K562 (cell line): ENCODE data around the gene RBP3. TPM values are rescaled to one million over a fixed set of nuclear protein-coding genes. Genes with fewer than 3 reads are reported as not detected.

Source experiments
- ATAC-seq: fragments of 200-7000 bp; cut with Tn5 transposase; 3 replicates; pipeline ENCODE4 v1.9.1; 2020; ENCODE audit warnings: moderate library complexity
- BruUV-seq: library from RNA; stranded (reverse); fragments of 400-500 nt; replicated peaks from 2 replicates; lab custom pipeline; 2021; lab: Mats Ljungman, UMichigan
- CTCF ChIA-PET: fragments of 300-600 bp; formaldehyde crosslinking; extraction: SDS; loops from one replicate; lab custom pipeline; 2021; ENCODE audit warnings: low intra/inter-chr PET ratio; lab: Yijun Ruan, JAX
- POLR2A ChIA-PET: fragments of 300-600, 350-650 bp; sonication (Branson Sonifier 250); formaldehyde crosslinking; extraction: SDS; loops from one replicate; lab custom pipeline; 2021; ENCODE audit warnings: antibody characterized with exemption, inconsistent platforms; lab: Yijun Ruan, JAX
- DNase-seq, 4 experiments: peaks; one replicate each; pipeline versions ENCODE4 v3.0.0 to v3.0.0-alpha.2; 2011 to 2018; ENCODE audit warnings: low spot score in 3 of 4, mixed read lengths in 3 of 4; ENCODE audit errors: extremely low read depth in 1 of 4
- FAIRE-seq: peaks from 2 replicates; lab custom pipeline; 2011; peaks lifted over from hg19 to GRCh38; lab: Jason Lieb, UNC
- H2AFZ ChIP-seq: 2 replicates; pipeline ENCODE4 v1.6.0; 2011; ENCODE audit warnings: low read depth, low read length, control low read depth, inconsistent platforms
- H3K27ac ChIP-seq: fragments of 200-600 bp; 3 replicates; pipeline ENCODE4 v1.8.0; 2011; ENCODE audit warnings: low read depth, mild to moderate bottlenecking, control low read depth, inconsistent platforms, low read length, moderate library complexity, mixed read lengths; ENCODE audit errors: extremely low read depth
- H3K27me3 ChIP-seq, 2 experiments: fragments of 300-600 bp in 1 of 2; 2 replicates in 1 of 2; 3 replicates in 1 of 2; pipeline versions ENCODE4 v1.6.0 to v1.8.0; 2011; ENCODE audit warnings: inconsistent platforms in 2 of 2, low read length in 2 of 2, mild to moderate bottlenecking in 1 of 2, mixed read lengths in 1 of 2, moderate library complexity in 1 of 2; ENCODE audit not compliant: control insufficient read depth in 2 of 2, insufficient read depth in 2 of 2
- H3K36me3 ChIP-seq: fragments of 300-600 bp; 3 replicates; pipeline ENCODE4 v1.8.0; 2011; ENCODE audit warnings: mild to moderate bottlenecking, low read length, inconsistent platforms; ENCODE audit not compliant: control insufficient read depth, insufficient read depth
- H3K4me1 ChIP-seq, 2 experiments: fragments of 200-600 bp in 1 of 2; replicated peaks in 1 of 2; 2 replicates in 1 of 2; 3 replicates in 1 of 2; pipeline versions ENCODE4 v1.5.1 to v1.8.0; 2011; ENCODE audit warnings: inconsistent platforms in 2 of 2, low read length in 2 of 2, mild to moderate bottlenecking in 1 of 2, mixed read lengths in 1 of 2, moderate library complexity in 1 of 2; ENCODE audit not compliant: control insufficient read depth in 2 of 2, insufficient read depth in 2 of 2
- H3K4me2 ChIP-seq: 2 replicates; pipeline ENCODE4 v1.6.1; 2011; ENCODE audit warnings: low read length, control low read depth, inconsistent platforms, mixed read lengths; ENCODE audit not compliant: insufficient read depth
- H3K4me3 ChIP-seq: fragments of 200-600 bp; sonication (generic), shearing (Covaris generic); 2 replicates; pipeline ENCODE4 v1.5.1; 2016; ENCODE audit warnings: control low read depth, inconsistent platforms
- H3K79me2 ChIP-seq: fragments of 200-600 bp; 3 replicates; pipeline ENCODE4 v1.8.0; 2011; ENCODE audit warnings: low read length, inconsistent platforms; ENCODE audit not compliant: control insufficient read depth, insufficient read depth
- H3K9ac ChIP-seq, 2 experiments: 2 replicates each; pipeline versions ENCODE4 v1.6.0 to v1.6.1; 2011; ENCODE audit warnings: low read depth in 2 of 2, low read length in 2 of 2, control low read depth in 1 of 2, inconsistent platforms in 1 of 2, mild to moderate bottlenecking in 1 of 2, mixed read lengths in 1 of 2; ENCODE audit not compliant: insufficient read depth in 1 of 2
- H3K9me1 ChIP-seq: one replicate; pipeline ENCODE4 v1.6.0; 2011; ENCODE audit warnings: inconsistent platforms, mild to moderate bottlenecking, low read length, moderate library complexity; ENCODE audit not compliant: control insufficient read depth, insufficient read depth
- H3K9me3 ChIP-seq: replicated peaks from 2 replicates; pipeline ENCODE4 v1.5.1; 2011; ENCODE audit warnings: low read depth, low read length, inconsistent platforms; ENCODE audit not compliant: control insufficient read depth, insufficient read depth
- H4K20me1 ChIP-seq: replicated peaks from 2 replicates; pipeline ENCODE4 v1.6.1; 2011; ENCODE audit warnings: low read length, inconsistent platforms, mixed read lengths; ENCODE audit not compliant: control insufficient read depth, insufficient read depth
- ARHGAP35 ChIP-seq: fragments of 450-650 bp; IDR thresholded peaks from 2 replicates; pipeline ENCODE4 v1.6.1; 2018; ENCODE audit not compliant: partially characterized antibody
- ARID1B ChIP-seq: fragments of 450-650 bp; IDR thresholded peaks from 2 replicates; pipeline ENCODE4 v1.6.1; 2016; ENCODE audit warnings: antibody characterized with exemption, mild to moderate bottlenecking, inconsistent platforms
- ELF2 ChIP-seq: fragments of 250-450 bp; sonication (Bioruptor Pico); IDR thresholded peaks from 2 replicates; pipeline ENCODE4 v1.5.0; 2021; ENCODE audit warnings: mild to moderate bottlenecking
- FOXK2 ChIP-seq, 2 experiments: fragments of 450-650 bp; IDR thresholded peaks in 1 of 2; conservative IDR thresholded peaks in 1 of 2; 2 replicates each; pipeline ENCODE4 v1.6.1; 2016; ENCODE audit warnings: low read depth in 2 of 2, mild to moderate bottlenecking in 1 of 2
- GABPA ChIP-seq: fragments of 200-800 bp; sonication (Bioruptor generic); conservative IDR thresholded peaks from 2 replicates; pipeline ENCODE4 v1.6.1; 2016; ENCODE audit warnings: low read depth, missing genetic modification characterization, missing compliant biosample characterization
- GABPB1 ChIP-seq: sonication (generic); formaldehyde crosslinking; IDR thresholded peaks from 2 replicates; pipeline ENCODE4 v1.8.0; 2022; ENCODE audit warnings: mild to moderate bottlenecking, missing genetic modification reagents
- KAT7 ChIP-seq: sonication (generic); formaldehyde crosslinking; IDR thresholded peaks from 2 replicates; pipeline ENCODE4 v1.8.0; 2022; ENCODE audit warnings: missing genetic modification reagents, mild to moderate bottlenecking, borderline replicate concordance
- MAFG ChIP-seq: fragments of 450-650 bp; conservative IDR thresholded peaks from 2 replicates; pipeline ENCODE4 v1.6.1; 2016; ENCODE audit warnings: missing genetic modification characterization, missing compliant biosample characterization
- MEIS2 ChIP-seq: fragments of 450-650 bp; IDR thresholded peaks from 2 replicates; pipeline ENCODE4 v1.6.1; 2014; ENCODE audit warnings: mild to moderate bottlenecking; ENCODE audit not compliant: partially characterized antibody
- NR1H2 ChIP-seq: sonication (generic); formaldehyde crosslinking; IDR thresholded peaks from 2 replicates; pipeline ENCODE4 v1.4.0; 2020; ENCODE audit warnings: mild to moderate bottlenecking, missing genetic modification reagents
- RBBP5 ChIP-seq: fragments of 200-600 bp; sonication (generic); IDR thresholded peaks from 2 replicates; pipeline ENCODE4 v1.6.1; 2012; ENCODE audit warnings: borderline replicate concordance, mild to moderate bottlenecking, low read length, control low read depth, inconsistent platforms; ENCODE audit not compliant: insufficient read depth, poor library complexity, severe bottlenecking
- RCOR1 ChIP-seq, 2 experiments: IDR thresholded peaks; 2 replicates each; pipeline ENCODE4 v1.6.1; 2012; ENCODE audit warnings: low read depth in 2 of 2, low read length in 2 of 2, borderline replicate concordance in 1 of 2, improper control_type of control experiment in 1 of 2
- SLC30A9 ChIP-seq: fragments of 250-450 bp; sonication (Bioruptor Pico); IDR thresholded peaks from 2 replicates; pipeline ENCODE4 v1.8.0; 2022; ENCODE audit warnings: mild to moderate bottlenecking, moderate library complexity
- SREBF2 ChIP-seq: sonication (generic); formaldehyde crosslinking; IDR thresholded peaks from 2 replicates; pipeline ENCODE4 v1.4.0; 2020; ENCODE audit warnings: mild to moderate bottlenecking, missing genetic modification reagents
- STAT5B ChIP-seq: fragments of 250-450 bp; sonication (Bioruptor Pico); IDR thresholded peaks from 2 replicates; pipeline ENCODE4 v1.8.0; 2021; ENCODE audit warnings: mild to moderate bottlenecking, inconsistent platforms
- TAF9B ChIP-seq: fragments of 450-650 bp; IDR thresholded peaks from 2 replicates; pipeline ENCODE4 v1.6.1; 2018; ENCODE audit warnings: mild to moderate bottlenecking; ENCODE audit not compliant: partially characterized antibody
- TCF15 ChIP-seq: fragments of 250-450 bp; sonication (Bioruptor Pico); IDR thresholded peaks from 2 replicates; pipeline ENCODE4 v1.8.0; 2022; ENCODE audit warnings: moderate library complexity, mild to moderate bottlenecking, inconsistent platforms
- THRA ChIP-seq: fragments of 450-650 bp; IDR thresholded peaks from 2 replicates; pipeline ENCODE4 v1.6.1; 2017; ENCODE audit warnings: mild to moderate bottlenecking, moderate library complexity
- TRIM24 ChIP-seq, 2 experiments: fragments of 450-650 bp; IDR thresholded peaks; 2 replicates each; pipeline ENCODE4 v1.6.1; 2016
- ZBTB8A ChIP-seq: fragments of 450-650 bp; IDR thresholded peaks from 2 replicates; pipeline ENCODE4 v1.6.1; 2018; ENCODE audit warnings: mild to moderate bottlenecking, moderate library complexity; ENCODE audit not compliant: partially characterized antibody
- ZNF217 ChIP-seq: sonication (generic); formaldehyde crosslinking; IDR thresholded peaks from 2 replicates; pipeline ENCODE4 v1.8.0; 2022; ENCODE audit warnings: mild to moderate bottlenecking, missing genetic modification reagents
- ZNF57 ChIP-seq: fragments of 450-650 bp; formaldehyde crosslinking; IDR thresholded peaks from 2 replicates; pipeline ENCODE4 v1.4.0; 2020; ENCODE audit warnings: mild to moderate bottlenecking, moderate library complexity
- WGBS: fragments of 100-300 bp; shearing (Covaris generic); methylation state at CpG from one replicate; pipeline ENCODE4 v1.1.6; 2016; ENCODE audit warnings: low coverage, mixed read lengths; ENCODE audit not compliant: insufficient coverage; ENCODE audit errors: missing lambda C conversion rate; 5-methylcytosine and 5-hydroxymethylcytosine counted together
- in situ Hi-C: fragments of 300-500 bp; cut with MboI; formaldehyde crosslinking; loops from 4 replicates; pipeline ENCODE4 v1.15.0; 2018; ENCODE audit warnings: inconsistent platforms, mixed read lengths
- intact Hi-C: fragments of 100-400 bp; cut with micrococcal nuclease; formaldehyde crosslinking; loops from 2 replicates; pipeline ENCODE4 v1.14.2; 2022
- polyA plus RNA-seq, 8 experiments: library from polyadenylated mRNA; depleted of rRNA in 4 of 8; stranded (reverse) in 5 of 8; unstranded in 3 of 8; fragments of >200 nt; fragmentation: Nextera tagmentation in 2 of 8; fragmentation: Illumina TruSeq in 1 of 8; extraction: Ambion mirVana in 2 of 8; extraction: Trizol in 1 of 8; gene quantifications; 2 replicates each; pipeline versions ENCODE4 v1.2.1 to v1.2.3, GENCODE V29; 2011 to 2014; ENCODE audit warnings: inconsistent platforms in 1 of 8, missing spikeins in 1 of 8
- total RNA-seq, 7 experiments: library from RNA; depleted of rRNA in 6 of 7; stranded (reverse); fragments of >200 nt in 6 of 7; fragmentation: Illumina TruSeq in 2 of 7; extraction: Trizol in 2 of 7; gene quantifications; 2 replicates each; pipeline versions ENCODE4 v1.2.1 to v1.2.3, GENCODE V29; 2011 to 2021; ENCODE audit warnings: low replicate concordance in 1 of 7

RBP3 gene
- total and polyA plus RNA-seq, 9 of the 15 experiments (the other 6 are each of a cell fraction or from before 2014, with no cell fraction given) = not detected

- no peaks in the 10 kb centered on the region for H3K9me3 ChIP-seq
- peak overlapping the region in 1 of 2 experiments; percentile 88; a peak in 2 of 4 replicates for H3K9ac ChIP-seq
- DNase-seq (peak; percentile 35 to 57 (median 50)), ATAC-seq (peak; percentile 64), FAIRE-seq (no peak)
- peak overlapping the region; percentile 87 for H2AFZ ChIP-seq
- H3K36me3 ChIP-seq = no peaks in the 10 kb centered on the region
- no peaks in the 10 kb centered on the region for H3K79me2 ChIP-seq
- H4K20me1 ChIP-seq = no peaks in the 10 kb centered on the region
- H3K4me3 ChIP-seq = no peak overlapping the region
- in situ Hi-C loops = no loop called here
- ChIA-PET CTCF (no interaction called here), POLR2A (interaction anchor here (0.6 to 1.2 kb wide), 4 partner anchors 10 to 244 kb away, joined by 3 to 5 read pairs (median 4); no protein-coding TSS in a partner anchor)
- H3K27me3 ChIP-seq = no peaks in the 10 kb centered on the region
- BruUV-seq = no TSS peak
- intact Hi-C loops = no loop called here
- no peaks in the 10 kb centered on the region for H3K9me1 ChIP-seq
- H3K27ac ChIP-seq = peak overlapping the region; percentile 39
- peak overlapping the region; percentile 49 for H3K4me2 ChIP-seq
- WGBS = 16% methylated on average over 5 of the region's 5 CpGs
- peaks cover 40 to 44% of the 10 kb centered on the region in 2 experiments for H3K4me1 ChIP-seq
- TF ChIP-seq SLC30A9 (CRISPR knock-in tag) = no peak
- TF ChIP-seq FOXK2 (conservative IDR thresholded peaks at IDR 0.05 in 1 of 2, IDR thresholded peaks at IDR 0.05 in 1 of 2; ENCODE audit: low read depth in 2 of 2) = no peak
- no peak for TF ChIP-seq ARID1B
- no peak for TF ChIP-seq KAT7 (CRISPR knock-in tag)
- no peak for TF ChIP-seq TAF9B
- no peak for TF ChIP-seq THRA
- TF ChIP-seq STAT5B = no peak
- no peak for TF ChIP-seq ZBTB8A
- TF ChIP-seq ZNF217 = no peak
- no peak for TF ChIP-seq TCF15 (CRISPR knock-in tag)
- no peak for TF ChIP-seq NR1H2 (CRISPR knock-in tag)
- no peak for TF ChIP-seq RCOR1 (IDR thresholded peaks at IDR 0.05; ENCODE audit: borderline replicate concordance in 1 of 2, low read depth in 2 of 2, low read length in 2 of 2)
- TF ChIP-seq MEIS2 = peak; percentile 75
- TF ChIP-seq ARHGAP35 = no peak
- no peak for TF ChIP-seq ZNF57 (CRISPR knock-in tag)
- TF ChIP-seq ELF2 (CRISPR knock-in tag) = peak; percentile 31; the same call in 1 of the 2 replicates
- no peak for TF ChIP-seq GABPB1 (CRISPR knock-in tag)
- no peak for TF ChIP-seq SREBF2 (CRISPR knock-in tag)
- TF ChIP-seq RBBP5 = peak; percentile 59
- no peak for TF ChIP-seq TRIM24 (IDR thresholded peaks at IDR 0.05)
- TF ChIP-seq MAFG (tag) = no peak
- TF ChIP-seq GABPA = no peak
Observed at GRCh38 chr10:47326306-47326926, 21.7 kb upstream of the RBP3 start.
